ENCODE results near the gene ELAVL1. TPM values are rescaled to one million over a fixed set of nuclear protein-coding genes. Genes with fewer than 3 reads are reported as not detected.

ELAVL1 gene
- total and polyA plus RNA-seq, 9 of the 15 experiments (the other 6 are each of a cell fraction or from before 2014, with no cell fraction given): 4.3 to 172 (median 69.2) TPM

GRCh38 chr19:7944177-7944761 lies 61.2 kb downstream of the ELAVL1 start (continued):
- TF ChIP-seq REST (IDR thresholded peaks at IDR 0.05; ENCODE audit: borderline replicate concordance) (peak; percentile 82), REST (CRISPR knock-in tag; IDR thresholded peaks at IDR 0.05; ENCODE audit: low read depth) (peak; percentile 82; the same call in 1 of the 2 replicates), RAD21 (CRISPR knock-in tag; conservative IDR thresholded peaks at IDR 0.05 in 1 of 2, IDR thresholded peaks at IDR 0.05 in 1 of 2) (peak; percentile 70 to 81), ARID4B (CRISPR knock-in tag; IDR thresholded peaks at IDR 0.05) (peak; percentile 65), E2F6 (IDR thresholded peaks at IDR 0.05; ENCODE audit: borderline replicate concordance in 1 of 2, extremely low read depth in 1 of 2, insufficient read depth in 1 of 2, insufficient read length in 1 of 2, low read depth in 1 of 2, low read length in 1 of 2, poor library complexity in 1 of 2, severe bottlenecking in 1 of 2) (peak in 1 of 2 experiments; percentile 33), ZNF232 (CRISPR knock-in tag; IDR thresholded peaks at IDR 0.05) (no peak), EHMT2 (IDR thresholded peaks at IDR 0.05) (0 out of 2 replicates have a peak, but pooled peaks have one; percentile 22), TCF7 (IDR thresholded peaks at IDR 0.05; ENCODE audit: borderline replicate concordance) (no peak), E2F4 (CRISPR knock-in tag; IDR thresholded peaks at IDR 0.05; ENCODE audit: low read depth) (no peak), SMAD4 (CRISPR knock-in tag; conservative IDR thresholded peaks at IDR 0.05) (no peak), LARP7 (IDR thresholded peaks at IDR 0.05) (no peak)
